AG09309 (cell line): Measurements from ENCODE around the gene USP48.
"Not testable (repeated sequence)": the region's sequence is repeated elsewhere in the genome, so short reads cannot be mapped to it uniquely, and the experiment has no call there.

Experiments used
- DNase-seq: peaks from one replicate; pipeline ENCODE4 v3.0.0-alpha.2; 2010; ENCODE audit warnings: low read depth
- H3K4me3 ChIP-seq: 2 replicates; pipeline ENCODE4 v1.5.1; 2011; ENCODE audit warnings: mild to moderate bottlenecking, low read depth, low read length, moderate library complexity; ENCODE audit not compliant: control insufficient read depth
- CTCF ChIP-seq: IDR thresholded peaks from 2 replicates; pipeline ENCODE4 v1.5.1; 2011; ENCODE audit warnings: mild to moderate bottlenecking, low read depth, low read length, inconsistent platforms; ENCODE audit not compliant: insufficient read depth, control insufficient read depth; ENCODE audit errors: missing control alignments

Gene USP48

GRCh38 chr1:21773585-21773984, 9.4 kb downstream of the USP48 start:
- no peak for TF ChIP-seq CTCF
- H3K4me3 ChIP-seq = no peak overlapping the region
- DNase-seq = no peak

- H3K4me3 ChIP-seq, DNase-seq: not testable (repeated sequence)
Measured at GRCh38 chr1:21771672-21772071, 11.3 kb downstream of the USP48 start.

DNA sequence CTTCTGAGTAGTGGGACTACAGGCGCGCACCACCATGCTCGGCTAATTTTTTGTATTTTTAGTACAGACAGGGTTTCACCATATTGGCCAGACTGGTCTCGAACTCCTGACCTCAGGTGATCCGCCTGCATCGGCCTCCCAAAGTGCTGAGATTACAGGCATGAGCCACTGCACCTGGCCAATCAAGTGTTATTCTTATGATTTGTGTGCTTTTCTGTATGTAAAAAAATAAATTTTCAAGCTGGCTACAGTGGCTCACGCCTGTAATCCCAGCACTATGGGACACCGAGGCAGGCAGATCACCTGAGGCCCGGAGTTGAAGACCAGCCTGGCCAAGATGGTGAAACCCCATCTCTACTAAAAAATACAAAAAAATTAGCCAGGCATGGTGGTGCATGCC, 12.3 kb downstream of the USP48 start:
- not testable (repeated sequence) for DNase-seq, H3K4me3 ChIP-seq

- H3K4me3 ChIP-seq = no peak overlapping the region
- no peak for TF ChIP-seq CTCF
- no peak for DNase-seq
Measured at GRCh38 chr1:21770201-21770600, 12.7 kb downstream of the USP48 start.

GRCh38 chr1:21767106-21767505, 15.8 kb downstream of the USP48 start:
- DNase-seq, H3K4me3 ChIP-seq: not testable (repeated sequence)

DNA sequence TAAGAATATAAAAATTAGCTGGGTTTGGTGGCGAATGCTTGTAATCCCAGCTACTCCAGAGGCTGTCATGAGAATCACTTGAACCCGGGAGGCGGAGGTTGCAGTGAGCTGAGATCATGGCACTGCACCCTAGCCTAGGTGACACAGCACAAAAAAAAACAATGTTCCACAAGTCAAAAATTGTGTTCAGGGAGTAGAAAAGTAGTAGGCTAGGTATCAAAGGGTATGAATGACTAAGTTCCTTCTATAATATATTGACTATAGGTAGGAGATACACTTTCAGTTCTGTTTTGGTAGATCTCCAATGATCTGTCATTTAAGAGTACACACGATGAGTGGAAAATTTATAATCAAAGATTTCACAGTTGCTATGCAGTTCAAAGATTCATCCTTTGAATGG, 16.7 kb downstream of the USP48 start:
- no peak overlapping the region for H3K4me3 ChIP-seq
- no peak for DNase-seq
- no peak for TF ChIP-seq CTCF

DNA sequence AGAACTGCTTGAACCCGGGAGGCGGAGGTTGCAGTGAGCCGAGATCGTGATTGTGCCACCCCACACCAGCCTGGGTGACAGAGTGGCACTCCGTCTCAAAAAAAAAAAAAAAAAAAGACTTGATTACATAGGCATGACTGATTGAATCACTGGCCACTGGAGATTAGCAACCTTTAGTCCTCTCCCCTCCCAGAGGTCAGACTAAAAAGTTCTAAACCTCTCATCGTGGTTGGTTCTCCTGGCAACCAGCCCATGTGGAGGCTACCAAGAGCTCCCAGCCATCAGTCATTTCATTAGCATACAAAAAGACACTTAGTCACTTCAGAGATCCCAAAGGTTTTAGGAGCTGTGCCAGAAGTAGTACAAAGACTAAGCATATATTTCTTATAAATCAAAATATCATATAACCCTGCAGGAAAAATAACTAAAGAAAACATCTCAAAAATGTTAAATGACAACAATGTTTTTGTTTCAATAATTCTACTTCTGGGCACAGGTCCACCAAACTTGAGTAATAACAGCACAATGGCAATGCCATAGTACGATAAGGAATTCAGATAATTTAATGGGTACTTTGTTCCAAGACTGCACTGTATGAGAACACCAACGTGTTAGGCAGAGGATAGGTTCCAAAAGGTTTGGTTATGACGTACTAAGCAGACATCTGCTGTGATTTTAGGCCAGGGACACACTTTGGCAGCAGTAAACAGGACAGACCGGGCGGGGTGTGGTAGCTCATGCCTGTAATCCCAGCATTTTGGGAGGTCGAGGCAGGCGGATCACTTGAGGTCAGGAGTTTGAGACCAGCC, 18.1 kb downstream of the USP48 start:
- no peak for TF ChIP-seq CTCF
- no peak overlapping the region for H3K4me3 ChIP-seq
- DNase-seq = peak; percentile 82

DNA sequence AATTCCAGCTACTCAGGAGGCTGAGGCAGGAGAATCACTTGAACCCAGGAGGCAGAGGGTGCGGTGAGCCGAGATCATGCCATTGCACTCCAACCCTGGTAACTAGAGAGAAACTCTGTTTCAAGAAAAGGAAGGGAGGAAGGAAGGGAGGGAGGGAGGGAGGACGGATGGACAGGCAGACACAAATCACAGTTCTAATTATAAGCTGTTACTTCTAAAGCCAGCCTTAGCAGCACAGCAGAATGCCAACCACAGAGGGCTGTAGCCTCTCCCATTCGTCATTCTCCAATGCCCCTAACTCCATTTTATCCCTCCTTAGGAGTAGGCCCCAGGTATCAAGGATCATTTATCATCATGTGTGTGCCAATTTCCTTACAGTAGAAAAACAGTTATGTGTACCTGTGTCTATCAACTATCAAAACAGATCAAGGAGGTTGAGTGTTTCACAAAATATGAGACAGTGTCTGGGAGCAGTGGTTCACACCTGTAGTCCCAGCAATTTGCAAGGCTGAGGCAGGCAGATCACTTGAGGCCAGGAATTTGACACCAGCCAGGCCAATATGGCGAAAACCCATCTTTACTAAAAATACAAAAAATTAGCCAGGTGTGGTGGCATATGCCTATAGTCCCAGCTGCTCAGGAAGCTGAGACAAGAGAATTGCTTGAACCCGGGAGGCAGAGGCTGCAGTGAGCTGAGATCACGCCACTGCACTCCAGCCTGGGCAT, 19.1 kb downstream of the USP48 start:
- no peak for TF ChIP-seq CTCF
- DNase-seq = no peak
- no peak overlapping the region for H3K4me3 ChIP-seq
